HG02973 (cell line): Measurements from ENCODE around the gene VSTM4.

Source experiments
- ATAC-seq: cut with Tn5 transposase; IDR thresholded peaks from one replicate; pipeline ENCODE4 v1.9.1; 2021; ENCODE audit warnings: moderate library complexity; ENCODE audit not compliant: unreplicated experiment

Gene VSTM4

GRCh38 chr10:49094646-49095045, 20.7 kb downstream of the VSTM4 start:
- no peak for ATAC-seq

GRCh38 chr10:49093922-49094321, 21.4 kb downstream of the VSTM4 start:
- no peak for ATAC-seq

GRCh38 chr10:49092477-49092876, 22.8 kb downstream of the VSTM4 start:
- ATAC-seq, result no peak

- ATAC-seq, result no peak
Observed at GRCh38 chr10:49091450-49092210, 23.7 kb downstream of the VSTM4 start.

GRCh38 chr10:49090696-49091380, 24.5 kb downstream of the VSTM4 start:
- ATAC-seq, result no peak

- ATAC-seq, result no peak
Observed at GRCh38 chr10:49090189-49090575, 25.1 kb downstream of the VSTM4 start.

- ATAC-seq, result no peak
Observed at GRCh38 chr10:49089557-49090188, 25.6 kb downstream of the VSTM4 start.

GRCh38 chr10:49089152-49089551, 26.2 kb downstream of the VSTM4 start:
- no peak for ATAC-seq

GRCh38 chr10:49086889-49087288, 28.4 kb downstream of the VSTM4 start:
- no peak for ATAC-seq

GRCh38 chr10:49083261-49083660, 32.1 kb downstream of the VSTM4 start:
- no peak for ATAC-seq

GRCh38 chr10:49082766-49083165, 32.6 kb downstream of the VSTM4 start:
- no peak for ATAC-seq

- no peak for ATAC-seq
Observed at GRCh38 chr10:49081547-49082275, 33.6 kb downstream of the VSTM4 start.

GRCh38 chr10:49080965-49081364, 34.4 kb downstream of the VSTM4 start:
- no peak for ATAC-seq

- no peak for ATAC-seq
Observed at GRCh38 chr10:49080071-49080470, 35.3 kb downstream of the VSTM4 start.

GRCh38 chr10:49079499-49079898, 35.8 kb downstream of the VSTM4 start:
- ATAC-seq, result no peak

GRCh38 chr10:49079072-49079471, 36.2 kb downstream of the VSTM4 start:
- ATAC-seq, result no peak

- no peak for ATAC-seq
Observed at GRCh38 chr10:49078433-49078832, 36.9 kb downstream of the VSTM4 start.

- no peak for ATAC-seq
Observed at GRCh38 chr10:49076741-49077521, 38.4 kb downstream of the VSTM4 start.

- no peak for ATAC-seq
Observed at GRCh38 chr10:49076319-49076718, 39.0 kb downstream of the VSTM4 start.

- no peak for ATAC-seq
Observed at GRCh38 chr10:49075743-49076142, 39.6 kb downstream of the VSTM4 start.
